ENCODE data around the gene ATXN2. TPM values are rescaled to one million over a fixed set of nuclear protein-coding genes. Genes with fewer than 3 reads are reported as not detected.

Gene ATXN2
- total RNA-seq, 1 experiment from 2014 or later: 17.2 TPM

- no peak overlapping the region for H3K27ac ChIP-seq (ENCODE audit: low read length)
- no peaks in the 10 kb centered on the region for H3K27me3 ChIP-seq (ENCODE audit: low read length)
- no peak overlapping the region for H3K4me2 ChIP-seq (ENCODE audit: low read length)
- intact Hi-C loops (cut with micrococcal nuclease): no loop called here
- ATAC-seq (no peak), DNase-seq (no peak)
- peaks cover 4% of the 10 kb centered on the region for H3F3A ChIP-seq (ENCODE audit: low read length, unreplicated experiment)
- peaks cover 41% of the 10 kb centered on the region for H3K4me1 ChIP-seq (ENCODE audit: insufficient read depth, low read length)
- no TSS peak for BruUV-seq (replicated peaks)
- CTCF ChIA-PET: interaction anchor here (0.5 to 0.6 kb wide), 2 partner anchors 16 to 145 kb away, joined by 3 read pairs; no protein-coding TSS in a partner anchor
- H3K4me3 ChIP-seq (ENCODE audit: low read length): no peak overlapping the region
- no peaks in the 10 kb centered on the region; the same call in 1 of the 2 replicates for H3K36me3 ChIP-seq (ENCODE audit: low read depth, low read length)
- POLR2A ChIA-PET (ENCODE audit: unreplicated experiment): no interaction called here
- TF ChIP-seq EZH2phosphoT487 (IDR thresholded peaks at IDR 0.05; ENCODE audit: borderline replicate concordance, low read length) (no peak), EZH2 (IDR thresholded peaks at IDR 0.05; ENCODE audit: low read length, unreplicated experiment) (no peak)
- TF ChIP-seq, protein P1, sequence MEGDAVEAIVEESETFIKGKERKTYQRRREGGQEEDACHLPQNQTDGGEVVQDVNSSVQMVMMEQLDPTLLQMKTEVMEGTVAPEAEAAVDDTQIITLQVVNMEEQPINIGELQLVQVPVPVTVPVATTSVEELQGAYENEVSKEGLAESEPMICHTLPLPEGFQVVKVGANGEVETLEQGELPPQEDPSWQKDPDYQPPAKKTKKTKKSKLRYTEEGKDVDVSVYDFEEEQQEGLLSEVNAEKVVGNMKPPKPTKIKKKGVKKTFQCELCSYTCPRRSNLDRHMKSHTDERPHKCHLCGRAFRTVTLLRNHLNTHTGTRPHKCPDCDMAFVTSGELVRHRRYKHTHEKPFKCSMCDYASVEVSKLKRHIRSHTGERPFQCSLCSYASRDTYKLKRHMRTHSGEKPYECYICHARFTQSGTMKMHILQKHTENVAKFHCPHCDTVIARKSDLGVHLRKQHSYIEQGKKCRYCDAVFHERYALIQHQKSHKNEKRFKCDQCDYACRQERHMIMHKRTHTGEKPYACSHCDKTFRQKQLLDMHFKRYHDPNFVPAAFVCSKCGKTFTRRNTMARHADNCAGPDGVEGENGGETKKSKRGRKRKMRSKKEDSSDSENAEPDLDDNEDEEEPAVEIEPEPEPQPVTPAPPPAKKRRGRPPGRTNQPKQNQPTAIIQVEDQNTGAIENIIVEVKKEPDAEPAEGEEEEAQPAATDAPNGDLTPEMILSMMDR (conservative IDR thresholded peaks at IDR 0.05; ENCODE audit: low read depth, low read length): no peak
- no peak overlapping the region for H2AFZ ChIP-seq (ENCODE audit: low read length)
- H3K9ac ChIP-seq (ENCODE audit: low read length): no peak overlapping the region
- H3K9me3 ChIP-seq (ENCODE audit: low read length): no peaks in the 10 kb centered on the region
- peaks cover 91% of the 10 kb centered on the region for H3K79me2 ChIP-seq (ENCODE audit: low read length)
- H4K20me1 ChIP-seq (ENCODE audit: low read length): peaks cover 2% of the 10 kb centered on the region; the same call in 1 of the 2 replicates
- H3K9me2 ChIP-seq (replicated peaks; ENCODE audit: low read length): no peaks in the 10 kb centered on the region
Observed at GRCh38 chr12:111573476-111573875, 25.6 kb downstream of the ATXN2 start.

DNA sequence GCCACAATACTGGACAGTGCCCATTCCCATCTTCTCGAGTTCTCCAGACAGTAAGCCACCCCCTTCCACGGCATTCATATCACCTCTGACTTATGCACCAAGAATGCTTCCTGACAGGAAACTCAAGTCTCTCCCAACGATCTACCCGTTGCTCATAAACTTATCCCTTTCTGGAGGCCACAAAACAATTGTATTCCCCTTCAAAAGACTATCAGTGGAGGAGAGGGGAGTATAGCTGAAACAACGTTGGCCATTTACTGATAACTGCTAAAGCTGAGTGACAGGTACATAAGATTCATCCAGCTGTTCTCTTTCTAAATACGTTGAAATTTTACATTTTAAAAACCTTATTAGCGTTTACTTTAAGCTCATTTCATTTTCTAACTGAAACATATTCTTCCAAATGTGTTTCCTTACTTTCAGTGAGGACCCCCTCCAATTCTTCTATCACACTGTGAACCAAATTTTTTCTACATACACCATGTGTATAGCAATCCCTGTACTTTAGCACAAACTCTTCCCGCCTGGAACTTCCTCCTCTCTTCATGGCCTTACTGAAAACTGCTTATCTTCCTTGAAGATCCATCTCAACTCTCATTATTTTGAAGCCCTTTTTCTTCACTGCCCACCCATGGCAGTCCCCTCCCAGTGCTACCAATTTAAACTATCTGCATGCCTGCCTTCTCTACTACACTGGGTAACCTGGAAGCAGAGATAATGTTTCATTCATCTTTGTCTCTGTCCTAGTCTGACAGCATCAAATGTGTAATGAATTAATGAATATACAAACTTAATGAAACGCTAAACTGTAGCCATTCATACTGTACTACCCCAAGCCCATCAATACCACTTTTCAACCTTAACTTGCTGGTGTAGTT, 28.8 kb downstream of the ATXN2 start:
- ChIA-PET CTCF (interaction anchor here (0.6 kb wide), 1 partner anchor 15 kb away, joined by 4 read pairs; no protein-coding TSS in a partner anchor), POLR2A (ENCODE audit: unreplicated experiment) (interaction anchor here (0.6 kb wide), 1 partner anchor 14 kb away, joined by 3 read pairs; no protein-coding TSS in a partner anchor)
- peaks cover 33% of the 10 kb centered on the region for H3K4me1 ChIP-seq (ENCODE audit: insufficient read depth, low read length)
- TSS peak; percentile 87 for BruUV-seq (replicated peaks)
- 0 out of 2 replicates have a peak overlapping the region, but pooled peaks have one; percentile 16 for H3K9ac ChIP-seq (ENCODE audit: low read length)
- no peaks in the 10 kb centered on the region; the same call in 1 of the 2 replicates for H3K36me3 ChIP-seq (ENCODE audit: low read depth, low read length)
- H3K79me2 ChIP-seq (ENCODE audit: low read length): peaks cover 93% of the 10 kb centered on the region
- H4K20me1 ChIP-seq (ENCODE audit: low read length): no peaks in the 10 kb centered on the region
- no peaks in the 10 kb centered on the region for H3K27me3 ChIP-seq (ENCODE audit: low read length)
- ATAC-seq (peak; percentile 97), DNase-seq (peak; percentile 96)
- no peaks in the 10 kb centered on the region for H3F3A ChIP-seq (ENCODE audit: low read length, unreplicated experiment)
- TF ChIP-seq, protein P1 (conservative IDR thresholded peaks at IDR 0.05; ENCODE audit: low read depth, low read length): no peak
- TF ChIP-seq EZH2phosphoT487 (IDR thresholded peaks at IDR 0.05; ENCODE audit: borderline replicate concordance, low read length): no peak
- no peak for TF ChIP-seq EZH2 (IDR thresholded peaks at IDR 0.05; ENCODE audit: low read length, unreplicated experiment)
- H3K9me3 ChIP-seq (ENCODE audit: low read length): no peaks in the 10 kb centered on the region
- H3K9me2 ChIP-seq (replicated peaks; ENCODE audit: low read length): no peaks in the 10 kb centered on the region
- peak overlapping the region; percentile 77 for H3K4me2 ChIP-seq (ENCODE audit: low read length)
- peak overlapping the region; percentile 77 for H3K27ac ChIP-seq (ENCODE audit: low read length)
- intact Hi-C loops (cut with micrococcal nuclease): no loop called here
- peak overlapping the region; percentile 53 for H3K4me3 ChIP-seq (ENCODE audit: low read length)
- H2AFZ ChIP-seq (ENCODE audit: low read length): peak overlapping the region; percentile 15; the same call in 1 of the 2 replicates
